HL-60 (cell line): ENCODE measurements around the gene CHRDL2.

Experiments used
- CTCF ChIP-seq: IDR thresholded peaks from one replicate; pipeline ENCODE4 v1.5.1; 2011; ENCODE audit warnings: low read length, control low read depth, inconsistent platforms; ENCODE audit not compliant: insufficient read depth
- REST ChIP-seq: IDR thresholded peaks from 2 replicates; pipeline ENCODE4 v1.6.1; 2012; ENCODE audit warnings: low read depth; ENCODE audit not compliant: insufficient replicate concordance

GRCh38 chr11:74754507-74755252 is 23.5 kb upstream of the CHRDL2 start:
- TF ChIP-seq CTCF (no peak), REST (no peak)
